A549 (cell line): Measurements from ENCODE around the gene ADORA1.

Experiments
- ELK1 ChIP-seq: fragments of 150-350 bp; IDR thresholded peaks from 2 replicates; pipeline ENCODE4 v1.6.1; 2014; ENCODE audit warnings: low read depth, mild to moderate bottlenecking, low read length
- EP300 ChIP-seq, 2 experiments: fragments of >200 bp; sonication (Bioruptor Twin); formaldehyde crosslinking; IDR thresholded peaks; 2 replicates in 1 of 2; 3 replicates in 1 of 2; pipeline ENCODE4 v1.6.1; 2016 to 2017
- MAX ChIP-seq: IDR thresholded peaks from 2 replicates; pipeline ENCODE4 v1.6.1; 2012
- MAZ ChIP-seq: fragments of 150-350 bp; IDR thresholded peaks from 2 replicates; pipeline ENCODE4 v1.6.1; 2014; ENCODE audit warnings: antibody characterized with exemption, low read depth, low read length, borderline replicate concordance
- POLR2A ChIP-seq: IDR thresholded peaks from 2 replicates; pipeline ENCODE4 v1.6.1; 2012; ENCODE audit warnings: mild to moderate bottlenecking, low read length

GRCh38 chr1:203101813-203102634, 25.5 kb upstream of the ADORA1 start:
- TF ChIP-seq POLR2A (no peak), ELK1 (no peak), MAX (no peak), MAZ (no peak), EP300 (IDR thresholded peaks at IDR 0.05) (no peak)
